RWPE2 (cell line): ENCODE results near the gene RASGRP2.

Source experiments
- ATAC-seq: fragments of 200-7000 bp; cut with Tn5 transposase; 3 replicates; pipeline ENCODE4 v1.9.1; 2021; ENCODE audit warnings: low read depth
- DNase-seq: peaks from one replicate; pipeline ENCODE4 v3.0.0-alpha.2; 2020; ENCODE audit warnings: low spot score
- H3K27ac ChIP-seq: fragments of 450-650 bp; 2 replicates; pipeline ENCODE4 v1.5.1; 2017; ENCODE audit warnings: mild to moderate bottlenecking; ENCODE audit not compliant: poor library complexity, severe bottlenecking
- H3K27me3 ChIP-seq: fragments of 250-450 bp; sonication (Bioruptor Pico); 2 replicates; pipeline ENCODE4 v1.5.1; 2021; ENCODE audit warnings: mild to moderate bottlenecking, moderate library complexity; ENCODE audit not compliant: insufficient read depth, poor library complexity, severe bottlenecking
- H3K36me3 ChIP-seq: fragments of 250-450 bp; sonication (Bioruptor Pico); 2 replicates; pipeline ENCODE4 v1.5.1; 2020; ENCODE audit warnings: low read depth, mild to moderate bottlenecking, moderate library complexity
- H3K4me1 ChIP-seq: fragments of 250-450 bp; sonication (Bioruptor Pico); 2 replicates; pipeline ENCODE4 v1.5.1; 2021; ENCODE audit warnings: mild to moderate bottlenecking, moderate library complexity; ENCODE audit not compliant: insufficient read depth, poor library complexity, severe bottlenecking
- H3K4me3 ChIP-seq: fragments of 250-450 bp; sonication (Bioruptor Pico); 2 replicates; pipeline ENCODE4 v1.5.1; 2021; ENCODE audit warnings: mild to moderate bottlenecking, moderate library complexity; ENCODE audit not compliant: severe bottlenecking
- H3K9me3 ChIP-seq: fragments of 250-450 bp; sonication (Bioruptor Pico); 2 replicates; pipeline ENCODE4 v1.5.1; 2021; ENCODE audit warnings: mild to moderate bottlenecking, moderate library complexity; ENCODE audit not compliant: severe bottlenecking
- CTCF ChIP-seq: fragments of 450-650 bp; IDR thresholded peaks from one replicate; pipeline ENCODE4 v1.5.1; 2017; ENCODE audit warnings: mild to moderate bottlenecking, moderate library complexity; ENCODE audit not compliant: poor library complexity, severe bottlenecking

The RASGRP2 gene

GRCh38 chr11:64763526-64764039 is 19.6 kb upstream of the RASGRP2 start:
- no peak for TF ChIP-seq CTCF
- Histone ChIP-seq H3K36me3 (peaks cover 56% of the 10 kb centered on the region), H3K4me3 (no peak overlapping the region), H3K27ac (peak overlapping the region; percentile 56), H3K27me3 (no peaks in the 10 kb centered on the region), H3K4me1 (peaks cover 17% of the 10 kb centered on the region), H3K9me3 (no peaks in the 10 kb centered on the region)
- no peak for DNase-seq
- ATAC-seq = 0 out of 3 replicates have a peak, but pooled peaks have one; percentile 2

GRCh38 chr11:64762674-64763525 is 19.0 kb upstream of the RASGRP2 start:
- no peaks in the 10 kb centered on the region for H3K27me3 ChIP-seq
- peaks cover 49% of the 10 kb centered on the region for H3K36me3 ChIP-seq
- H3K9me3 ChIP-seq = no peaks in the 10 kb centered on the region
- no peak for TF ChIP-seq CTCF
- no peak overlapping the region for H3K4me3 ChIP-seq
- H3K27ac ChIP-seq = peak overlapping the region; percentile 56
- peaks cover 17% of the 10 kb centered on the region for H3K4me1 ChIP-seq
- ATAC-seq = peak; percentile 56
- no peak for DNase-seq

GRCh38 chr11:64762277-64762673 is 18.3 kb upstream of the RASGRP2 start:
- no peaks in the 10 kb centered on the region for H3K9me3 ChIP-seq
- H3K4me1 ChIP-seq = peaks cover 17% of the 10 kb centered on the region
- H3K27ac ChIP-seq = peak overlapping the region; percentile 56
- H3K4me3 ChIP-seq = no peak overlapping the region
- TF ChIP-seq CTCF = no peak
- no peak for DNase-seq
- H3K36me3 ChIP-seq = peaks cover 43% of the 10 kb centered on the region
- H3K27me3 ChIP-seq = no peaks in the 10 kb centered on the region
- ATAC-seq = peak; percentile 8; the same call in 2 of the 3 replicates

GRCh38 chr11:64760759-64761420 is 16.9 kb upstream of the RASGRP2 start:
- ATAC-seq = no peak
- Histone ChIP-seq H3K4me1 (peaks cover 17% of the 10 kb centered on the region), H3K9me3 (no peaks in the 10 kb centered on the region), H3K27ac (peak overlapping the region; percentile 56), H3K36me3 (peaks cover 34% of the 10 kb centered on the region), H3K27me3 (no peaks in the 10 kb centered on the region), H3K4me3 (no peak overlapping the region)
- no peak for DNase-seq
- TF ChIP-seq CTCF = no peak
